OCI-LY1 (cell line): ENCODE results near the gene LIPC.

Source experiments
- H2AFZ ChIP-seq: fragments of 200-600 bp; sonication (generic), shearing (Covaris generic); 2 replicates; pipeline ENCODE4 v1.6.0; 2014; ENCODE audit warnings: antibody characterized with exemption, mild to moderate bottlenecking, low read length
- H3F3A ChIP-seq: fragments of 200-600 bp; sonication (generic), shearing (Covaris generic); 2 replicates; pipeline ENCODE4 v1.6.0; 2014; ENCODE audit warnings: mild to moderate bottlenecking, antibody characterized with exemption, low read length, moderate library complexity; ENCODE audit not compliant: insufficient read depth
- H3K27ac ChIP-seq: fragments of 200-600 bp; sonication (generic); 2 replicates; pipeline ENCODE4 v1.5.1; 2014; ENCODE audit warnings: low read length, mixed run types, mild to moderate bottlenecking, low read depth; ENCODE audit not compliant: poor library complexity, severe bottlenecking
- H3K27me3 ChIP-seq: fragments of 200-600 bp; sonication (generic); 2 replicates; pipeline ENCODE4 v1.6.0; 2014; ENCODE audit warnings: antibody characterized with exemption, mild to moderate bottlenecking, low read length, moderate library complexity; ENCODE audit not compliant: insufficient read depth
- H3K36me3 ChIP-seq: fragments of 200-600 bp; sonication (generic); 2 replicates; pipeline ENCODE4 v1.6.1; 2014; ENCODE audit warnings: mild to moderate bottlenecking, antibody characterized with exemption, low read length, moderate library complexity, mixed read lengths; ENCODE audit not compliant: insufficient read depth
- H3K4me1 ChIP-seq: fragments of 200-600 bp; sonication (generic); 2 replicates; pipeline ENCODE4 v1.5.1; 2014; ENCODE audit warnings: mild to moderate bottlenecking, low read length, moderate library complexity; ENCODE audit not compliant: insufficient read depth, severe bottlenecking
- H3K4me2 ChIP-seq: fragments of 200-600 bp; sonication (generic), shearing (Covaris generic); 2 replicates; pipeline ENCODE4 v1.6.1; 2014; ENCODE audit warnings: low read length
- H3K4me3 ChIP-seq: fragments of 200-600 bp; sonication (generic); 2 replicates; pipeline ENCODE4 v1.5.1; 2014; ENCODE audit warnings: low read length, low read depth, mild to moderate bottlenecking, mixed read lengths; ENCODE audit not compliant: poor library complexity, severe bottlenecking
- H3K79me2 ChIP-seq: fragments of 200-600 bp; shearing (Covaris generic); 2 replicates; pipeline ENCODE4 v1.6.1; 2016; ENCODE audit warnings: mixed run types, low read length, mixed read lengths; ENCODE audit not compliant: insufficient read depth
- H3K9ac ChIP-seq: fragments of 200-600 bp; sonication (generic), shearing (Covaris generic); 2 replicates; pipeline ENCODE4 v1.6.1; 2014; ENCODE audit warnings: mild to moderate bottlenecking, low read length, mixed read lengths
- H3K9me2 ChIP-seq: fragments of 200-600 bp; sonication (generic), shearing (Covaris generic); 2 replicates; pipeline ENCODE4 v1.6.1; 2014; ENCODE audit warnings: low read depth, mild to moderate bottlenecking, low read length, mixed read lengths
- H3K9me3 ChIP-seq: fragments of 200-600 bp; shearing (Covaris generic); 2 replicates; pipeline ENCODE4 v1.6.1; 2014; ENCODE audit warnings: low read length, mixed read lengths
- H4K20me1 ChIP-seq: fragments of 200-600 bp; sonication (generic), shearing (Covaris generic); 2 replicates; pipeline ENCODE4 v1.6.0; 2016; ENCODE audit warnings: mild to moderate bottlenecking, low read length; ENCODE audit not compliant: insufficient read depth
- CTCF ChIP-seq: fragments of 200-600 bp; sonication (generic), shearing (Covaris generic); IDR thresholded peaks from 2 replicates; pipeline ENCODE4 v1.5.1; 2017; ENCODE audit warnings: mild to moderate bottlenecking, antibody characterized with exemption, low read length, moderate library complexity, mixed read lengths
- EZH2 ChIP-seq: fragments of 200-600 bp; sonication (generic), shearing (Covaris generic); IDR thresholded peaks from 2 replicates; pipeline ENCODE4 v1.8.0; 2017; ENCODE audit warnings: borderline replicate concordance, mixed run types, mild to moderate bottlenecking, antibody characterized with exemption, low read length, moderate library complexity, mixed read lengths

LIPC gene

DNA sequence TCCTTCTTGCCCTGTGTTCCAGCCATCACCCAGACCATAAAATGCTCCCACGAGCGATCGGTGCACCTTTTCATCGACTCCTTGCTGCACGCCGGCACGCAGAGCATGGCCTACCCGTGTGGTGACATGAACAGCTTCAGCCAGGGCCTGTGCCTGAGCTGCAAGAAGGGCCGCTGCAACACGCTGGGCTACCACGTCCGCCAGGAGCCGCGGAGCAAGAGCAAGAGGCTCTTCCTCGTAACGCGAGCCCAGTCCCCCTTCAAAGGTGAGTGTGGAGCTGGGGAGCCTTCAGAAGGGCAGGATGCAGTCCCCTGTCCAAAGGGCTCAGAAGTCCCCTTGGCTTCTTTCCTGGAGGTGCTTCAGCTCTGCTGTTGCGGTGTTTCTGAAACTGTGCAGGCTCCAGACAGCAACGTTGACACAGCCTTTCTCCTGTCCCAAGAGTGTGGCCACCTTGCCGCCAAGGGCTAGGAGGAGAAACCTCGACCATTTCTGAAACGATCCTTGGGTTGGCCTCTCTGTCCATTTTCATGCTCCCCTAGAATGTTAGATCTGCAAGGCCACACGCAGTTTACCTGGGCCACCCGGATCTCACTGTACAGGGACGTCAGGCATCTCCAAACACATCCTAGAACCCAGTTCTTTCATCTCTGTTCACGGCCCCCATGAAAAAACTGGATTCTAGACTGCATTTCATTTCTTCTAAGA lies 116.7 kb downstream of the LIPC start:
- Histone ChIP-seq H3K9me3 (no peaks in the 10 kb centered on the region), H3K4me3 (no peak overlapping the region), H3K4me2 (no peak overlapping the region), H3K4me1 (peaks cover 62% of the 10 kb centered on the region), H3F3A (peaks cover 13% of the 10 kb centered on the region; the same call in 1 of the 2 replicates), H2AFZ (no peak overlapping the region), H3K9me2 (no peaks in the 10 kb centered on the region), H3K36me3 (no peaks in the 10 kb centered on the region), H3K79me2 (no peaks in the 10 kb centered on the region), H3K9ac (no peak overlapping the region), H4K20me1 (no peaks in the 10 kb centered on the region), H3K27ac (peak overlapping the region; percentile 99), H3K27me3 (no peaks in the 10 kb centered on the region)
- TF ChIP-seq EZH2: no peak
- no peak for TF ChIP-seq CTCF

GRCh38 chr15:58549013-58549784 lies 117.4 kb downstream of the LIPC start:
- Histone ChIP-seq H3K9ac (no peak overlapping the region), H3K4me2 (no peak overlapping the region), H3K27ac (peak overlapping the region; percentile 99), H3K9me2 (no peaks in the 10 kb centered on the region), H3K9me3 (no peaks in the 10 kb centered on the region), H4K20me1 (no peaks in the 10 kb centered on the region), H3K27me3 (no peaks in the 10 kb centered on the region), H3F3A (peaks cover 13% of the 10 kb centered on the region; the same call in 1 of the 2 replicates), H3K36me3 (no peaks in the 10 kb centered on the region), H3K4me3 (no peak overlapping the region), H3K79me2 (no peaks in the 10 kb centered on the region), H3K4me1 (peaks cover 70% of the 10 kb centered on the region), H2AFZ (no peak overlapping the region)
- TF ChIP-seq CTCF: no peak
- TF ChIP-seq EZH2: no peak

DNA sequence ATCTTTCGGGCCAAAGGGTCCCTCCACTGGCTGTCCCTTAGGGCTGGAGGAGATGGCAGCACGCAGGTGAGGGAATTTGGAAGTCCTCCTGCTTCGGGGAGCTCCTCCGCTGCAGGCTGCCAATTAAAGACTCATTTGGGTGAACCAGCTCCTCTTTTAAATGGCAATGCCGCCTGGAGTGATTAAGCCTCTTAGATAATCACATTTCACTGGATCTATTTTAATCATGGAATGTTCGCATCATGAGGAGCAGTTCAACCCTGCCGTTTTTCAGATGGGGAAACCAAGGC lies 117.9 kb downstream of the LIPC start:
- Histone ChIP-seq H3K9me2 (no peaks in the 10 kb centered on the region), H3K9me3 (no peaks in the 10 kb centered on the region), H3K9ac (peak overlapping the region; percentile 57), H3K4me3 (no peak overlapping the region), H2AFZ (no peak overlapping the region), H3K79me2 (no peaks in the 10 kb centered on the region), H3K27me3 (no peaks in the 10 kb centered on the region), H4K20me1 (no peaks in the 10 kb centered on the region), H3F3A (peaks cover 13% of the 10 kb centered on the region; the same call in 1 of the 2 replicates), H3K27ac (peak overlapping the region; percentile 99), H3K4me1 (peaks cover 75% of the 10 kb centered on the region), H3K36me3 (no peaks in the 10 kb centered on the region), H3K4me2 (no peak overlapping the region)
- TF ChIP-seq EZH2 (no peak), CTCF (no peak)
